Natural killer cell treated with Interleukin-12 subunit alpha and Interleukin-12 subunit beta and Interleukin-15 and Interleukin-18, amount 100 ng/mL, for 72 hours (primary cell): ENCODE measurements around the gene FCGR3B. TPM values are rescaled to one million over a fixed set of nuclear protein-coding genes. Genes with fewer than 3 reads are reported as not detected.
"Not testable (repeated sequence)": the region's sequence is repeated elsewhere in the genome, so short reads cannot be mapped to it uniquely, and the experiment has no call there.

Source experiments
- ATAC-seq, 2 donors: fragments of 150-1000 bp; cut with Tn5 transposase in 1 of 2; sonication (Bioruptor Pico), chemical (Tn5 transposase) in 1 of 2; 2 replicates each; pipeline ENCODE4 v1.10.0; 2021
- DNase-seq: peaks from one replicate; pipeline ENCODE4 v3.0.0; 2022; ENCODE audit warnings: low spot score
- H3K27ac Mint-ChIP-seq, 2 donors: 1 replicate in 1 of 2; 2 replicates in 1 of 2; pipeline ENCODE4 v1.8.0; 2022; ENCODE audit warnings: mixed read lengths in 2 of 2, mild to moderate bottlenecking in 1 of 2, moderate library complexity in 1 of 2
- H3K27me3 Mint-ChIP-seq, 2 donors: 1 replicate in 1 of 2; 2 replicates in 1 of 2; pipeline ENCODE4 v1.8.0; 2022; ENCODE audit warnings: mixed read lengths in 2 of 2
- H3K36me3 Mint-ChIP-seq: one replicate; pipeline ENCODE4 v1.8.0; 2022; ENCODE audit warnings: mixed read lengths
- H3K4me1 Mint-ChIP-seq, 2 donors: 1 replicate in 1 of 2; 2 replicates in 1 of 2; pipeline ENCODE4 v1.8.0; 2022; ENCODE audit warnings: low read depth in 2 of 2, mixed read lengths in 2 of 2, mild to moderate bottlenecking in 1 of 2
- H3K4me3 Mint-ChIP-seq: one replicate; pipeline ENCODE4 v1.8.0; 2022; ENCODE audit warnings: mixed read lengths
- H3K9me3 Mint-ChIP-seq: 2 replicates; pipeline ENCODE4 v1.8.0; 2022; ENCODE audit warnings: mixed read lengths
- total RNA-seq, 2 donors: library from RNA; stranded (reverse); gene quantifications; one replicate each; pipeline ENCODE4 v1.2.3, GENCODE V29; 2022

Gene FCGR3B
- total RNA-seq, 2 donors from 2014 or later: 2.7 to 3.0 TPM

DNA sequence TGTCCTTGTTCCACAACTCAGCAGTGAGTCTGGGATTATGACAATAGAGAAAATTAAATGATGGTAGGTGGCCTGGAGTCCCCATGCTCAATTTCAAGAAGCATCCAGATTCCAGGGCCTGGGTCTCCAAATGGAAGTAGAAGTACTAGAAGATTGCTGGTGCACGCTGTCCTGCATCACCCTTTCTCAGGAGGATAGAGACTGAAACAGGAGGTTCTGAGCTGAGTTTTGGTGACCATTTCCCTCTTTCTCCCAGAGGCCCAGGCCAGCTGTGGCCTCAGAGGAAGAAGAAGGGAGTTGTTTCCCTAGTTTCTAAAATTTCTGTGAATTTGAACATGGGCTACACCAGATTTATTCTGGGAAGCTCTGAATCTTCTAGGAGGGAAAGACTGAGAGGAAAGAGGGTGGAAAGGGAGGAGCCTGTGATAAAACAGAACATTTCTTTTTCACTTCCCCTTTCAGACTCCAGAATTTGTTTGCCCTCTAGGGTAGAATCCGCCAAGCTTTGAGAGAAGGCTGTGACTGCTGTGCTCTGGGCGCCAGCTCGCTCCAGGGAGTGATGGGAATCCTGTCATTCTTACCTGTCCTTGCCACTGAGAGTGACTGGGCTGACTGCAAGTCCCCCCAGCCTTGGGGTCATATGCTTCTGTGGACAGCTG lies 50.0 kb downstream of the FCGR3B start:
- not testable (repeated sequence) for H3K9me3 Mint-ChIP-seq, H3K36me3 Mint-ChIP-seq, H3K27ac Mint-ChIP-seq, H3K27me3 Mint-ChIP-seq, H3K4me3 Mint-ChIP-seq, ATAC-seq, H3K4me1 Mint-ChIP-seq, DNase-seq

- not testable (repeated sequence) for DNase-seq, H3K4me3 Mint-ChIP-seq, H3K27ac Mint-ChIP-seq, H3K4me1 Mint-ChIP-seq, H3K9me3 Mint-ChIP-seq, H3K36me3 Mint-ChIP-seq, H3K27me3 Mint-ChIP-seq
- peak in 1 of 2 donors; percentile 80 for ATAC-seq
These were observed 51.0 kb downstream of the FCGR3B start for GRCh38 chr1:161579856-161580507.

GRCh38 chr1:161576676-161577075 lies 54.3 kb downstream of the FCGR3B start:
- not testable (repeated sequence) for H3K36me3 Mint-ChIP-seq

More at GRCh38 chr1:161576676-161577075, 54.3 kb downstream of the FCGR3B start:
- H3K27ac Mint-ChIP-seq, H3K27me3 Mint-ChIP-seq, H3K4me3 Mint-ChIP-seq, H3K9me3 Mint-ChIP-seq, DNase-seq, ATAC-seq, H3K4me1 Mint-ChIP-seq: not testable (repeated sequence)

Other genes with a start within 250 kb of the FCGR3B start
- gene FCGR2A, start 125.7 kb downstream of the FCGR3B start, total RNA-seq: 1 to 10 TPM in 1 of 2 donors, under 1 TPM in 1; 0.86 to 1.5 TPM
- gene HSPA6, start 106.6 kb downstream of the FCGR3B start, total RNA-seq: 1 to 10 TPM; 3.3 to 5.9 TPM
- gene FCGR3A, start 81.4 kb downstream of the FCGR3B start, total RNA-seq: 100 to 1,000 TPM in 1 of 2 donors, 10 to 100 TPM in 1; 34.5 to 150 TPM
- gene FCGR2B, start 32.0 kb upstream of the FCGR3B start, total RNA-seq: 1 to 10 TPM in 1 of 2 donors, under 1 TPM in 1; 0.83 to 7.1 TPM
- gene FCRLA, start 76.1 kb upstream of the FCGR3B start, total RNA-seq: not detected
- gene FCRLB, start 90.4 kb upstream of the FCGR3B start, total RNA-seq: under 1 TPM; 0.24 to 0.42 TPM
- gene DUSP12, start 118.6 kb upstream of the FCGR3B start, total RNA-seq: 10 to 100 TPM; 27.7 to 39.4 TPM
- 10 to 100 TPM; 25.5 to 26.4 TPM for gene ATF6, start 135.1 kb upstream of the FCGR3B start, total RNA-seq